Caco-2 (cell line): ENCODE results near the gene TARDBP. TPM values are rescaled to one million over a fixed set of nuclear protein-coding genes. Genes with fewer than 3 reads are reported as not detected.
"Not testable (repeated sequence)": the region's sequence is repeated elsewhere in the genome, so short reads cannot be mapped to it uniquely, and the experiment has no call there.

ENCODE experiments used
- BruUV-seq: library from RNA; stranded (reverse); fragments of 400-500 nt; replicated peaks from 2 replicates; lab custom pipeline; 2021; lab: Mats Ljungman, UMichigan
- CTCF ChIA-PET: fragments of 300-600 bp; sonication (Branson Sonifier 250); formaldehyde crosslinking; loops from one replicate; lab custom pipeline; 2022; ENCODE audit warnings: antibody characterized with exemption; lab: Charles Lee
- POLR2A ChIA-PET: fragments of 300-600 bp; sonication (Branson Sonifier 250); formaldehyde crosslinking; loops from one replicate; lab custom pipeline; 2022; ENCODE audit warnings: antibody characterized with exemption; lab: Charles Lee
- DNase-seq, 2 experiments: peaks; one replicate each; pipeline versions ENCODE4 v3.0.0 to v3.0.0-alpha.2; 2020 to 2022
- H3K27me3 ChIP-seq: replicated peaks from 2 replicates; pipeline ENCODE4 v1.6.0; 2011; ENCODE audit warnings: low read length; ENCODE audit not compliant: control insufficient read depth, insufficient read depth
- H3K36me3 ChIP-seq: 2 replicates; pipeline ENCODE4 v1.5.1; 2011; ENCODE audit warnings: low read length; ENCODE audit not compliant: control insufficient read depth, insufficient read depth
- H3K4me1 ChIP-seq: fragments of 250-450 bp; sonication (Bioruptor Pico); 2 replicates; pipeline ENCODE4 v1.5.1; 2020; ENCODE audit warnings: mild to moderate bottlenecking
- H3K4me3 ChIP-seq: 2 replicates; pipeline ENCODE4 v1.5.1; 2011; ENCODE audit warnings: low read depth, mild to moderate bottlenecking, control low read depth, low read length
- H3K9me3 ChIP-seq: fragments of 250-450 bp; sonication (Bioruptor Pico); 2 replicates; pipeline ENCODE4 v1.5.1; 2020; ENCODE audit warnings: mild to moderate bottlenecking, moderate library complexity
- H3K27ac Mint-ChIP-seq: one replicate; pipeline ENCODE4 v1.8.0; 2022; ENCODE audit warnings: mixed read lengths; ENCODE audit not compliant: unreplicated experiment
- H3K27me3 Mint-ChIP-seq: one replicate; pipeline ENCODE4 v1.8.0; 2022; ENCODE audit warnings: mixed read lengths; ENCODE audit not compliant: insufficient read depth, unreplicated experiment
- H3K36me3 Mint-ChIP-seq: one replicate; pipeline ENCODE4 v1.8.0; 2022; ENCODE audit warnings: mild to moderate bottlenecking, mixed read lengths; ENCODE audit not compliant: insufficient read depth, unreplicated experiment
- H3K4me1 Mint-ChIP-seq: one replicate; pipeline ENCODE4 v1.8.0; 2022; ENCODE audit warnings: low read depth, mixed read lengths; ENCODE audit not compliant: unreplicated experiment
- H3K4me3 Mint-ChIP-seq: one replicate; pipeline ENCODE4 v1.8.0; 2022; ENCODE audit warnings: mild to moderate bottlenecking, moderate library complexity, mixed read lengths; ENCODE audit not compliant: unreplicated experiment
- H3K9me3 Mint-ChIP-seq: one replicate; pipeline ENCODE4 v1.8.0; 2022; ENCODE audit warnings: mixed read lengths; ENCODE audit not compliant: unreplicated experiment
- intact Hi-C: fragments of 100-400 bp; cut with micrococcal nuclease; formaldehyde crosslinking; loops from one replicate; pipeline ENCODE4 v1.10.0; 2022; ENCODE audit not compliant: unreplicated experiment
- total RNA-seq: library from RNA; stranded (reverse); gene quantifications from 2 replicates; pipeline ENCODE4 v1.2.3, GENCODE V29; 2022
- TF ChIP-seq, protein P1 (sequence below), 2 experiments: fragments of 200-600 bp in 1 of 2; IDR thresholded peaks; 1 replicate in 1 of 2; 2 replicates in 1 of 2; pipeline versions ENCODE4 v1.5.1 to v1.8.0; 2011 to 2022; ENCODE audit warnings: antibody characterized with exemption in 1 of 2, control low read depth in 1 of 2, inconsistent platforms in 1 of 2, low read depth in 1 of 2, low read length in 1 of 2, mild to moderate bottlenecking in 1 of 2, moderate library complexity in 1 of 2; ENCODE audit not compliant: insufficient read depth in 1 of 2, severe bottlenecking in 1 of 2, unreplicated experiment in 1 of 2

Gene TARDBP
- total RNA-seq, 1 experiment from 2014 or later: 181 TPM

DNA sequence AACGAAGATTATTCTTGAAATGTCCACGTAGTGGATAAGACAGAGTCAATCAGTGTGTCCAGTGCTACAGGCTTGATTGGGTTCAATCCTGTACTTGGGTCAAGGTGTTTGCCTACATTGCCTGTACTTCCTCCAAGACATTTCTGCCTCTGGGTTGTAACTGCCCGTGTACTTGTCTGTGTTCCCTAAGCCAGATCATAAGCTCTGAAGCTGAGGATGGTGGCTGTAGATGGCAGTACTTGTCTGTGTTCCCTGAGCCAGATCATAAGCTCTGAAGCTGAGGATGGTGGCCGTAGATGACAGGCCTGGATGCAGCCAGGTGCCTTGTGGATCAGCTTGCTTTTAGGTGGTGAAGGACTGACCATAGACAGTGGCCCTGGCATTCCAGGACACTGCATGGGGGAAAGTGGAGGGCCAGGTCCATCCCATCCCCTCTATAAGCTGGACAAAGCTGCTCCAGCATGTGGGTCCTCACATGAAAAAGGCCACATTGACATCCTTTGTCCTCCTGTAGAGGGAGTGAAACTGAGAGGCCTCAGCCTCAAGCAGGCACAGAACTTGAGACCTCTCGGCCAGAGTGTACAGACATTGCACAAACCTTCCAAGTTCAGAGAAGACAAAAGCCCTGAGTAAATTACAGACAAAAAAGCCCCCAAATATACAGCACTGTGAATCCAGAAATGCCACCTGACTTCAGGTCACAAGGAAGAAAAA lies 49.4 kb downstream of the TARDBP start:
- TF ChIP-seq, protein P1, sequence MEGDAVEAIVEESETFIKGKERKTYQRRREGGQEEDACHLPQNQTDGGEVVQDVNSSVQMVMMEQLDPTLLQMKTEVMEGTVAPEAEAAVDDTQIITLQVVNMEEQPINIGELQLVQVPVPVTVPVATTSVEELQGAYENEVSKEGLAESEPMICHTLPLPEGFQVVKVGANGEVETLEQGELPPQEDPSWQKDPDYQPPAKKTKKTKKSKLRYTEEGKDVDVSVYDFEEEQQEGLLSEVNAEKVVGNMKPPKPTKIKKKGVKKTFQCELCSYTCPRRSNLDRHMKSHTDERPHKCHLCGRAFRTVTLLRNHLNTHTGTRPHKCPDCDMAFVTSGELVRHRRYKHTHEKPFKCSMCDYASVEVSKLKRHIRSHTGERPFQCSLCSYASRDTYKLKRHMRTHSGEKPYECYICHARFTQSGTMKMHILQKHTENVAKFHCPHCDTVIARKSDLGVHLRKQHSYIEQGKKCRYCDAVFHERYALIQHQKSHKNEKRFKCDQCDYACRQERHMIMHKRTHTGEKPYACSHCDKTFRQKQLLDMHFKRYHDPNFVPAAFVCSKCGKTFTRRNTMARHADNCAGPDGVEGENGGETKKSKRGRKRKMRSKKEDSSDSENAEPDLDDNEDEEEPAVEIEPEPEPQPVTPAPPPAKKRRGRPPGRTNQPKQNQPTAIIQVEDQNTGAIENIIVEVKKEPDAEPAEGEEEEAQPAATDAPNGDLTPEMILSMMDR (IDR thresholded peaks at IDR 0.05; ENCODE audit: insufficient read depth in 1 of 2, low read depth in 1 of 2, low read length in 1 of 2, severe bottlenecking in 1 of 2, unreplicated experiment in 1 of 2): no peak
- H3K27ac Mint-ChIP-seq: no peak overlapping the region
- peaks cover 60% of the 10 kb centered on the region for H3K36me3 Mint-ChIP-seq
- ChIA-PET CTCF (interaction anchor here (0.6 to 2.7 kb wide), 2 partner anchors 24 to 498 kb away, joined by 3 to 12 read pairs; no protein-coding TSS in a partner anchor), POLR2A (no interaction called here)
- H3K9me3 Mint-ChIP-seq: no peaks in the 10 kb centered on the region
- intact Hi-C loops: loop anchor here (2.0 kb wide), 1 partner anchor 25 kb away; no protein-coding TSS in a partner anchor
- 0 out of 2 replicates have a peak, but pooled peaks cover 6% of the 10 kb centered on the region for H3K4me1 ChIP-seq
- H3K4me3 ChIP-seq: no peak overlapping the region
- H3K4me3 Mint-ChIP-seq: no peak overlapping the region
- H3K27me3 Mint-ChIP-seq: no peaks in the 10 kb centered on the region
- BruUV-seq: no TSS peak
- DNase-seq: no peak
- H3K36me3 ChIP-seq: peaks cover 2% of the 10 kb centered on the region
- H3K4me1 Mint-ChIP-seq: no peaks in the 10 kb centered on the region
- H3K27me3 ChIP-seq: no peaks in the 10 kb centered on the region
- H3K9me3 ChIP-seq: no peaks in the 10 kb centered on the region

DNA sequence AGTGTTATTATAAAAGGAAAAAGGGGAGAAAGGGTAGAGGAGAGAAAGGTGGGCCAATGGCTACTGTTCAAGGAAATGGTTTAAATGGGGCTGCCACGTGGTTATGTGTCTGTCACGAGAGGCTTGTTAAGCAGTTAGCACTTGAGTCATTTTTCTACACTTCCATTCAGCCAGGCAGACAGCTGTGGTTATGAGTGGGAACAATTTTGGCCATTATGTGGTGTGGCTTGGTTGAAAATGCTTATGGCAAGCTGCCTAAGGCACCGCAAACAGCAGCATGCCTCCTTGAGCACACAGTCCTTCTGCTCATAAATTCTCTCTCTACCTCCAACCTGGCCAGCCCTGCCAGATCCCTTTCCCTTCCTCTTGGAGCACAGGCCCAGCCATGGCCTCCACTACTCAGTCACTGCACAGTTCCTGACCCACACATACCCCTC lies 50.5 kb downstream of the TARDBP start:
- ChIA-PET POLR2A (no interaction called here), CTCF (interaction anchor here (0.7 to 2.7 kb wide), 2 partner anchors 25 to 54 kb away, joined by 3 to 12 read pairs; no protein-coding TSS in a partner anchor)
- peaks cover 59% of the 10 kb centered on the region for H3K36me3 Mint-ChIP-seq
- H3K4me1 Mint-ChIP-seq: no peaks in the 10 kb centered on the region
- Histone ChIP-seq H3K9me3 (no peaks in the 10 kb centered on the region), H3K4me3 (no peak overlapping the region), H3K36me3 (peaks cover 2% of the 10 kb centered on the region), H3K27me3 (no peaks in the 10 kb centered on the region), H3K4me1 (0 out of 2 replicates have a peak, but pooled peaks cover 6% of the 10 kb centered on the region)
- H3K27ac Mint-ChIP-seq: no peak overlapping the region
- no peak for DNase-seq
- TF ChIP-seq, protein P1 (IDR thresholded peaks at IDR 0.05; ENCODE audit: insufficient read depth in 1 of 2, low read depth in 1 of 2, low read length in 1 of 2, severe bottlenecking in 1 of 2, unreplicated experiment in 1 of 2): no peak
- no peaks in the 10 kb centered on the region for H3K27me3 Mint-ChIP-seq
- no peak overlapping the region for H3K4me3 Mint-ChIP-seq
- intact Hi-C loops: no loop called here
- BruUV-seq: no TSS peak
- H3K9me3 Mint-ChIP-seq: no peaks in the 10 kb centered on the region

DNA sequence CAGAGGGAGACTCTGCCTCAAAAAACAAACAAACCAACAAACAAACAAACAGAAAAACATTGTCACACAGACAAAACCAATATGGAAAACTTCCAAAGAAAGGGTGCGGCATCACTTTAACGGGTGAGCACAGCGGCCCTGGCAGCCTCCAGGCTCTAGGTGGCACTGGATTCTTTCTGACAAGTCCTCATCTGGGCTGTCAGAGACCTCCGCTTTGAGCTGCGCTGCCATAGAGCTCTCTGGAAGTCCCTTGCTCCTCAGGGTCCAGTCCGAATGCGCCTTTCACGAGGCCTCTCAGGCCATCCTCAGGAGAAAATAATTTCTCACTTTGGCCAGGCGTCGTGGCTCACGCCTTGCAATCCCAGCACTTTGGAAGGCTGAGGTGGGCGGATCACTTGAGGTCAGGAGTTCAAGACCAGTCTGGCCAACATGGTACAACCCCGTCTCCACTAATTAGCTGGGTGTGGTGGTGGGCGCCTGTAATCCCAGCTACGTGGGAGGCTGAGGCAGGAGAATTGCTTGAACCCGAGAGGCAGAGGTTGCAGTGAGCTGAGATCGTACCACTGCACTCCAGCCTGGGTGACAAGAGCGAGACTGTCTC lies 51.6 kb downstream of the TARDBP start:
- BruUV-seq, H3K4me3 ChIP-seq, DNase-seq, H3K36me3 ChIP-seq, H3K4me3 Mint-ChIP-seq, H3K9me3 ChIP-seq, H3K9me3 Mint-ChIP-seq, H3K27ac Mint-ChIP-seq, H3K27me3 ChIP-seq, POLR2A ChIA-PET, H3K4me1 Mint-ChIP-seq, H3K4me1 ChIP-seq, intact Hi-C loops, H3K27me3 Mint-ChIP-seq: not testable (repeated sequence)
- peaks cover 55% of the 10 kb centered on the region for H3K36me3 Mint-ChIP-seq
- CTCF ChIA-PET: interaction anchor here (0.6 to 1.2 kb wide), 3 partner anchors 27 to 35 kb away, joined by 3 read pairs; partner anchors contain the start of gene EXOSC10
